GM12892 (cell line): ENCODE measurements around the gene SUPT3H.

ENCODE experiments used
- POLR2A ChIP-seq: IDR thresholded peaks from 2 replicates; pipeline ENCODE4 v1.6.1; 2011; ENCODE audit warnings: low read depth, low read length, control low read depth
- POLR2AphosphoS5 ChIP-seq: IDR thresholded peaks from 2 replicates; pipeline ENCODE4 v1.6.1; 2011; ENCODE audit warnings: low read depth, low read length, control low read depth
- TAF1 ChIP-seq: IDR thresholded peaks from 2 replicates; pipeline ENCODE4 v1.6.1; 2011; ENCODE audit warnings: low read depth, mild to moderate bottlenecking, control low read depth, low read length, borderline replicate concordance

DNA sequence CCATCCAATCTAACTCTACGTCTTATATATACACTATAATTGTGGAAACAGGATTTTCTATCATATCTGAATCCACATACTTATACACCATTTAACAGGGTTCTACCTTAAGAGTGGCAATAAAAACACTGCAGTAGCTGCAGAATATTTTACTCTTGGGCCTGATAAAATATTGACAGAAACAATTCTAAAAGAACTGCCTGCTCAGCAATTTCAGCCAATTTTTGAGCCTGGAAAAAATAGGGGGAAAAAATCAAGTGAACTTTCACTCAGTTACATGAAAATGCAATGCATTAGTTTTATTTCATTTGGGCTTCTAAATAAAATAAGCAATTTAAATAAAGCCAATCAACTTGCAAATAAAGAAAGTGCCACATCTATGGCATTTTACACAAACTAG, 296.1 kb downstream of the SUPT3H start:
- TF ChIP-seq TAF1 (no peak), POLR2A (no peak), POLR2AphosphoS5 (no peak)
